Stimulated activated CD8-positive, alpha-beta memory T cell treated with anti-CD3 and anti-CD28 coated beads, Interleukin-12 subunit alpha, Interleukin-12 subunit beta, amount 100 ng/mL, for 4 hours (primary cell): Measurements from ENCODE around the gene OPN3.

Source experiments
- DNase-seq: peaks from one replicate; pipeline ENCODE4 v3.0.0-alpha.2; 2020; ENCODE audit warnings: low read depth

Gene OPN3

DNA sequence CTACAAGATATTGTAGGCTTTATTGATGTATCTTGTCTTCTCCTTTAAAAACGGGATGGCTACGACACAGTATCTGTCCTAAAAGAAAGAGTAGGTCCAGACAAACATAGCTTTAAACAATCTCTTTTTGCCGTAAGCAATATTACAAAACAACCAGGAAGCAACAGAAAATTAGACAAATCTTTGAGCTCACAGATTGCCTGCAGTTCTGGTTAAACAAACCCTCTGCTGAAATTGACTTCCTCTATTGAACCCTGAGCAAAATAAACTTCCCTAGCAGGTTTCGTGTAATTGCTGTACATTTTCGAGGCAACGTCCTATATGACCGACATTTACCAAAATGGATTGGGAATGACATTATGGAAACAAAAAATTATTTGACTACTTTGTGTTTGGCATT lies 50.6 kb downstream of the OPN3 start:
- DNase-seq, result no peak

- DNase-seq, result no peak
These were observed 53.2 kb downstream of the OPN3 start for GRCh38 chr1:241586905-241587512.

- DNase-seq, result no peak
These were observed 57.2 kb downstream of the OPN3 start for GRCh38 chr1:241582921-241583321.

- DNase-seq, result no peak
These were observed 60.7 kb downstream of the OPN3 start for GRCh38 chr1:241579434-241579833.

DNA sequence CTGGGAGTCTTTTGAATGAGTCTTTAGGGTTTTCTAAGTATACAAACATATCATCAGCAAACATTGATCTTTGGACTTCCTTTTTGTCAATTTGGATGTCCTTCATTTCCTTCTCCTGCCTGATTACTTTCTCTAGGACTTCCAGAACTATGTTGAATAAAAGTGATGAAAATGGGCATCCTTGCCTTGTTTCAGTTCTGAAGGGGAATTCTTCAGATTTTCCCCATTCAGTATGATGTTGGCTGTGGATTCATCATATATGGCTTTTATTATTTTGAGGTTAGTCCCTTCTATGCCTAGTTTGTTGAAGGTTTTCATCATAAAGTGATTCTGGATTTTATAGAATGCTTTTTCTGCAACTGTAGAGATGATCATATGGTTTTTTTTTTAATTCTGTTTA lies 66.0 kb downstream of the OPN3 start:
- no peak for DNase-seq

GRCh38 chr1:241569848-241570247 lies 70.3 kb downstream of the OPN3 start:
- no peak for DNase-seq

- no peak for DNase-seq
These were observed 79.4 kb downstream of the OPN3 start for GRCh38 chr1:241560849-241561187.

DNA sequence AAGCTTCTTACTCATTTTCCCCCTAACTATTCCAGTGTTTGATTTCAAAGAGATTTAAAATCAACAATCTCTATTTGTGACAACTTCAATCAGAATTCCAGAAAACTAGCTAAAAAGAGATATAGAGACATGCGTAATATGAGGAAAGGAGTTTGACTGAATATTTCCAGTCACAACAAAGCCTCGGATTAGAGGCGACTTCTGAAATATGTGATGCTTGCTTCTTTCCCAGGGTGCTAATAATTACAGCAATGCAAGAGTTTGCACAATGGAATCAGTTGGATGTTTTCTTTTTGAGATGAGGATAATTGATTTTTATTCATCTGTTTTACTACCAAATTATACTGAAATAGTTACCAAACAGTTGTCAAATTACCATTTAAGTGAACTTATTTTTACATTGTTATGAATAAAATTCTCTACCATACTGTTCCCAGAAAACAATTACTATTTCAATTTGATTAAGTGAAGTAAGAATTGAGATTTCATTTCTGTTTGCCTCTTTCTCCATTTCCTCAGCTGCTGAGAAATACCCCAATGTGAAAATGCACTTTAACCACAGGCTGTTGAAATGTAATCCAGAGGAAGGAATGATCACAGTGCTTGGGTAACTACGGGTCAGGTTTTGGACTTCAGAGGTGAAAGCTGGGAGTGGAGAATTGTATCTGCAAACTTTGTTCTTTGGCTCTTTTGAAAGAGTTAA lies 79.9 kb downstream of the OPN3 start:
- no peak for DNase-seq

DNA sequence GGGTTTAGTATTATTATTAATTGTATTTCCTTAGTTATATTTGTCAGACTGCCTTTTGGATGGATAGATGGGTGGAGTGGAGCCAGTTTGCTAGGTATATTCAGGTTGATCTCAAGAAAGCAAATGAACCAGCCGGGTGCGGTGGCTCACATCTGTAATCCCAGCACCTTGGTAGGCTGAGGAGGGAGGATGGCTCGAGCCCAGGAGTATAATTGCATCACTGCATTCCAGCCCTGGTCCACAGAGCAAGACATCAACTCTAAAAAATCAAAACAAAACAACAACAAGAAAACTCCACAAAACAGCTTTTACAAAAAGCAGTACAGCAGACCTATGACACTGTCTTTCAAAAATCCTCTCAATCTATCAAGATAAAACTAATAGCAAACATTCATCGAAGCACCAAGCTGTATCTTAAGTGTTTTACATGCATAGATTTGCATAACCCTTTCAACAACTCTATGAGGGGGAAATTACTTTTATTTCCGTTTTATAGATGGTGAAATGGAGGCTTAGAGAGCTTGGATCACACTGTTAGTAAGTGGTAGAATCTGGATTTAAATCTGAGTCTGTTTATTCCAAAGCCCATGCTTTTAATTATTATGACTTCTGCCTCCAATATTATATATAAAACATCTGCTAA lies 82.5 kb downstream of the OPN3 start:
- DNase-seq, result no peak

GRCh38 chr1:241557031-241557430 lies 83.1 kb downstream of the OPN3 start:
- no peak for DNase-seq

GRCh38 chr1:241555526-241555925 lies 84.6 kb downstream of the OPN3 start:
- no peak for DNase-seq

DNA sequence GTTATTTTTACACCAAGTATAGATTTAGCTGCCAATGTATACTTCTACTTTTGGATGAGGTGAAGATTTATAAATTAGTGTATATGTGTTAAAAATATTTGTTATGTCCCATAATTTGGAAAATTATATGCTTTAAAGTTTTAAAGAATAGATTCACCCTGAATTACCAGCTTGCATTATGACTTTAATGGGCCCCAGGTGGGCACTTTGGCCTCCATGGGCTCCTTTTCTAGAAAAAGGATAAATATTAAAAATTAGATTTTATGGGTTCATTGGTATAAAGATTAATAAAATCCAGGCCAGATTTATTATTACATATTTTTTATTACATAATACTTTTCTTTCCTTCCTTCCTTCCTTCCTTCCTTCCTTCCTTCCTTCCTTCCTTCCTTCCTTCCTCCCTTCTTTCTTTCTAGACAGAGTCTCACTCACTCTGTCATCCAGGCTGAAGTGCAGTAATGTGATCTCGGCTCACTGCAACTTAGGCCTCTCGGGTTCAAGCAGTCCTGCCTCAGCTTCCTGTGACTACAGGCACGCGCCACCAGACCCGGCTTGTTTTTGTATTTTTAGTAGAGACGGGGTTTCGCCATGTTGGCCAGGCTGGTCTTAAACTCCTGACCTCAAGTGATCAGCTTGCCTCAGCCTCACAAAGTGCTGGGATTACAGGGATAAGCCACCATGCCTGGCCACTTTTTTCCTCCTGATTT lies 86.1 kb downstream of the OPN3 start:
- DNase-seq, result no peak

DNA sequence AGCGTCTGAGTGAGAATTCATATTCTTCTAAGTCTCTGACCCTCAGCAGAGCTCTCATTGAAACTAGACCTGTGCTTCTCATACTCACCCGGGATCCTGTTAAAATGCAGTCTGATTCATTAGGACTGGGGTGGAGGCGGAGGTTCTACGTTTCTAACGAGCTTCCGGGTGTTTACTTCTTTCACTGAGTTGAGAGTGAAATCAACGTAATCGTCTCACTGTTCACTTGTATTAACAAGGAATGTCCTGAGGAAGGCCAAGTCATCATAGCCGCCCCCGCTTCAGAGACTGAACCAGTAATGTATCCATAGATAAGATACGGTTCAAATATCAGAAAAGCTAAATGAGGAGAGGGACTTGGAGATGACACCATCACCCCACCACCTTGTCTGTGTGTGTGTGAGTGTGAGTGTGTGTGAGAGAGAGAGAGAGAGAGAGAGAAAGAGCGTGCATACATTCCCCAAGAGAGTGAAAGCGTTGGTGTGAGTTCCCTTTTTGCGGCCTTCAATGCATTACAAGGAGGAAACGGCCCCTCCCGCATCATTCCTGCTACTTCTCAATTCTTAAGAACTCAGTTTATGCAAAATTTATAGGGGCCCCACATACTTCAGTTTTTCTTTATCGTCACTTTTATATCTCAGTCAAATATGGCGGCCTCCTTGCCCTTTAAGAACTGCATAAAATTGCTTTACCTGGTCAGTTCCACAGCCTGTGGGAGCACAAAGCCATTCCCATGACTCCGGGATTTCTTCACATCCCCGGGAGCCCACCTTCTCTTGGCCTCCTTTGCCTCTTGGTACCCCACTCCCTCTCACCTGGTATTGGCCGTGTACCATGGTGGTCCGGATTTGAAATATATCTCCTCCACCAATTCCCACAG lies 88.2 kb downstream of the OPN3 start:
- DNase-seq, result peak; percentile 1

GRCh38 chr1:241550318-241550717 lies 89.9 kb downstream of the OPN3 start:
- no peak for DNase-seq

GRCh38 chr1:241548008-241548407 lies 92.2 kb downstream of the OPN3 start:
- no peak for DNase-seq
